K562 (cell line): Measurements from ENCODE around the gene CCDC117. TPM values are rescaled to one million over a fixed set of nuclear protein-coding genes. Genes with fewer than 3 reads are reported as not detected.

ENCODE experiments used
- DLX4 ChIP-seq: fragments of 250-450 bp; sonication (Bioruptor Pico); IDR thresholded peaks from 2 replicates; pipeline ENCODE4 v1.6.1; 2021; ENCODE audit warnings: mild to moderate bottlenecking
- DPF2 ChIP-seq: fragments of 450-650 bp; IDR thresholded peaks from 2 replicates; pipeline ENCODE4 v1.6.1; 2016
- GTF2E2 ChIP-seq: fragments of 200-800 bp; sonication (Bioruptor generic); IDR thresholded peaks from 2 replicates; pipeline ENCODE4 v1.6.1; 2016; ENCODE audit warnings: missing genetic modification characterization, missing compliant biosample characterization
- HNRNPLL ChIP-seq: fragments of 200-400 bp; formaldehyde crosslinking; IDR thresholded peaks from 2 replicates; pipeline ENCODE4 v1.6.1; 2017; ENCODE audit warnings: low read length, low read depth, mild to moderate bottlenecking; ENCODE audit not compliant: poor library complexity, severe bottlenecking
- IRF2 ChIP-seq: sonication (generic); formaldehyde crosslinking; IDR thresholded peaks from 2 replicates; pipeline ENCODE4 v1.8.1; 2022; ENCODE audit warnings: mild to moderate bottlenecking, missing genetic modification reagents
- MBD1 ChIP-seq: fragments of 250-450 bp; sonication (Bioruptor Pico); IDR thresholded peaks from 2 replicates; pipeline ENCODE4 v1.8.0; 2022; ENCODE audit warnings: inconsistent platforms
- NUFIP1 ChIP-seq: fragments of 450-650 bp; IDR thresholded peaks from 2 replicates; pipeline ENCODE4 v1.6.1; 2018; ENCODE audit not compliant: partially characterized antibody
- POLR3G ChIP-seq: IDR thresholded peaks from 2 replicates; pipeline ENCODE4 v1.6.1; 2011; ENCODE audit not compliant: insufficient read length, insufficient replicate concordance; ENCODE audit errors: extremely low read depth
- SMAD3 ChIP-seq: fragments of 450-650 bp; formaldehyde crosslinking; conservative IDR thresholded peaks from 2 replicates; pipeline ENCODE4 v1.4.0; 2020; ENCODE audit warnings: mild to moderate bottlenecking
- TAF15 ChIP-seq: fragments of 200-400 bp; formaldehyde crosslinking; IDR thresholded peaks from 2 replicates; pipeline ENCODE4 v1.6.1; 2017; ENCODE audit warnings: mild to moderate bottlenecking, low read depth, low read length, moderate library complexity
- ZC3H4 ChIP-seq: sonication (generic); formaldehyde crosslinking; IDR thresholded peaks from 2 replicates; pipeline ENCODE4 v1.9.0; 2021; ENCODE audit warnings: missing genetic modification reagents, borderline replicate concordance
- ZNF175 ChIP-seq: fragments of 200-800 bp; sonication (Bioruptor generic); IDR thresholded peaks from 2 replicates; pipeline ENCODE4 v1.6.1; 2016; ENCODE audit warnings: low read depth, mild to moderate bottlenecking, missing genetic modification characterization, missing compliant biosample characterization
- ZNF3 ChIP-seq: fragments of 250-450 bp; sonication (Bioruptor Pico); IDR thresholded peaks from 2 replicates; pipeline ENCODE4 v1.5.0; 2021; ENCODE audit warnings: mild to moderate bottlenecking, moderate library complexity
- ZNF436 ChIP-seq: fragments of 250-450, 450-650 bp; sonication (Bioruptor Pico); formaldehyde crosslinking; IDR thresholded peaks from 2 replicates; pipeline ENCODE4 v1.7.0; 2020; ENCODE audit warnings: mild to moderate bottlenecking
- ZNF609 ChIP-seq: sonication (generic); formaldehyde crosslinking; IDR thresholded peaks from 2 replicates; pipeline ENCODE4 v1.8.1; 2023; ENCODE audit warnings: missing genetic modification reagents, mild to moderate bottlenecking, borderline replicate concordance
- ZNF785 ChIP-seq: fragments of 250-450 bp; sonication (Bioruptor Pico); IDR thresholded peaks from 2 replicates; pipeline ENCODE4 v1.4.0; 2020; ENCODE audit warnings: mild to moderate bottlenecking
- polyA plus RNA-seq, 8 experiments: library from polyadenylated mRNA; depleted of rRNA in 4 of 8; stranded (reverse) in 5 of 8; unstranded in 3 of 8; fragments of >200 nt; fragmentation: Nextera tagmentation in 2 of 8; fragmentation: Illumina TruSeq in 1 of 8; extraction: Ambion mirVana in 2 of 8; extraction: Trizol in 1 of 8; gene quantifications; 2 replicates each; pipeline versions ENCODE4 v1.2.1 to v1.2.3, GENCODE V29; 2011 to 2014; ENCODE audit warnings: inconsistent platforms in 1 of 8, missing spikeins in 1 of 8
- total RNA-seq, 7 experiments: library from RNA; depleted of rRNA in 6 of 7; stranded (reverse); fragments of >200 nt in 6 of 7; fragmentation: Illumina TruSeq in 2 of 7; extraction: Trizol in 2 of 7; gene quantifications; 2 replicates each; pipeline versions ENCODE4 v1.2.1 to v1.2.3, GENCODE V29; 2011 to 2021; ENCODE audit warnings: low replicate concordance in 1 of 7
- TF ChIP-seq, protein P1 (sequence below): fragments of 450-650 bp; formaldehyde crosslinking; IDR thresholded peaks from 2 replicates; pipeline ENCODE4 v1.4.0; 2020; ENCODE audit warnings: mild to moderate bottlenecking, mixed read lengths
- TF ChIP-seq, protein P2 (sequence below): fragments of 450-650 bp; IDR thresholded peaks from 2 replicates; pipeline ENCODE4 v1.6.1; 2017; ENCODE audit warnings: mild to moderate bottlenecking, moderate library complexity

CCDC117 gene
- total and polyA plus RNA-seq, 9 of the 15 experiments (the other 6 are each of a cell fraction or from before 2014, with no cell fraction given), result 5.7 to 23.3 (median 15.8) TPM

- TF ChIP-seq POLR3G (no peak), ZNF3 (CRISPR knock-in tag) (no peak), ZNF436 (CRISPR knock-in tag) (no peak), HNRNPLL (no peak), ZNF609 (CRISPR knock-in tag) (no peak), MBD1 (CRISPR knock-in tag) (no peak), IRF2 (CRISPR knock-in tag) (no peak), DLX4 (CRISPR knock-in tag) (no peak), DPF2 (peak; percentile 39; the same call in 1 of the 2 replicates), ZC3H4 (CRISPR knock-in tag) (no peak), NUFIP1 (no peak), ZNF785 (CRISPR knock-in tag) (no peak), SMAD3 (CRISPR knock-in tag) (no peak), GTF2E2 (tag) (no peak), TAF15 (no peak), ZNF175 (no peak; the same call in 1 of the 2 replicates)
- TF ChIP-seq, protein P1, sequence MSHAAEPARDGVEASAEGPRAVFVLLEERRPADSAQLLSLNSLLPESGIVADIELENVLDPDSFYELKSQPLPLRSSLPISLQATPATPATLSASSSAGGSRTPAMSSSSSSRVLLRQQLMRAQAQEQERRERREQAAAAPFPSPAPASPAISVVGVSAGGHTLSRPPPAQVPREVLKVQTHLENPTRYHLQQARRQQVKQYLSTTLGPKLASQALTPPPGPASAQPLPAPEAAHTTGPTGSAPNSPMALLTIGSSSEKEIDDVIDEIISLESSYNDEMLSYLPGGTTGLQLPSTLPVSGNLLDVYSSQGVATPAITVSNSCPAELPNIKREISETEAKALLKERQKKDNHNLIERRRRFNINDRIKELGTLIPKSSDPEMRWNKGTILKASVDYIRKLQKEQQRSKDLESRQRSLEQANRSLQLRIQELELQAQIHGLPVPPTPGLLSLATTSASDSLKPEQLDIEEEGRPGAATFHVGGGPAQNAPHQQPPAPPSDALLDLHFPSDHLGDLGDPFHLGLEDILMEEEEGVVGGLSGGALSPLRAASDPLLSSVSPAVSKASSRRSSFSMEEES, result no peak
- TF ChIP-seq, protein P2, sequence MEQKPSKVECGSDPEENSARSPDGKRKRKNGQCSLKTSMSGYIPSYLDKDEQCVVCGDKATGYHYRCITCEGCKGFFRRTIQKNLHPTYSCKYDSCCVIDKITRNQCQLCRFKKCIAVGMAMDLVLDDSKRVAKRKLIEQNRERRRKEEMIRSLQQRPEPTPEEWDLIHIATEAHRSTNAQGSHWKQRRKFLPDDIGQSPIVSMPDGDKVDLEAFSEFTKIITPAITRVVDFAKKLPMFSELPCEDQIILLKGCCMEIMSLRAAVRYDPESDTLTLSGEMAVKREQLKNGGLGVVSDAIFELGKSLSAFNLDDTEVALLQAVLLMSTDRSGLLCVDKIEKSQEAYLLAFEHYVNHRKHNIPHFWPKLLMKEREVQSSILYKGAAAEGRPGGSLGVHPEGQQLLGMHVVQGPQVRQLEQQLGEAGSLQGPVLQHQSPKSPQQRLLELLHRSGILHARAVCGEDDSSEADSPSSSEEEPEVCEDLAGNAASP, result no peak
These were observed 29.5 kb downstream of the CCDC117 start (continued) for GRCh38 chr22:28801845-28802594.
